Measurements from ENCODE around the gene PECR. TPM values are rescaled to one million over a fixed set of nuclear protein-coding genes. Genes with fewer than 3 reads are reported as not detected.

The PECR gene
- total and polyA plus RNA-seq, 2 of the 13 experiments (the other 11 are each of a cell fraction or from before 2014, with no cell fraction given) = 151 to 153 TPM

- TF ChIP-seq NR0B2 (CRISPR knock-in tag; IDR thresholded peaks at IDR 0.05) (peak; percentile 43; the same call in 1 of the 2 replicates), PPARG (CRISPR knock-in tag; conservative IDR thresholded peaks at IDR 0.05) (0 out of 2 replicates have a peak, but pooled peaks have one; percentile 10), RARG (CRISPR knock-in tag; IDR thresholded peaks at IDR 0.05; ENCODE audit: low read depth) (no peak), IKZF5 (CRISPR knock-in tag; IDR thresholded peaks at IDR 0.05) (0 out of 2 replicates have a peak, but pooled peaks have one; percentile 31), TIGD3 (CRISPR knock-in tag; IDR thresholded peaks at IDR 0.05; ENCODE audit: borderline replicate concordance) (0 out of 2 replicates have a peak, but pooled peaks have one; percentile 31), UBTF (CRISPR knock-in tag; IDR thresholded peaks at IDR 0.05) (0 out of 2 replicates have a peak, but pooled peaks have one; percentile 51), ZNF276 (CRISPR knock-in tag; IDR thresholded peaks at IDR 0.05; ENCODE audit: low read depth) (no peak), ZNF224 (CRISPR knock-in tag; IDR thresholded peaks at IDR 0.05) (0 out of 2 replicates have a peak, but pooled peaks have one; percentile 32), LCORL (IDR thresholded peaks at IDR 0.05) (no peak), LCORL (CRISPR knock-in tag; IDR thresholded peaks at IDR 0.05) (0 out of 2 replicates have a peak, but pooled peaks have one; percentile 53), ZNF512B (CRISPR knock-in tag; IDR thresholded peaks at IDR 0.05; ENCODE audit: borderline replicate concordance) (0 out of 2 replicates have a peak, but pooled peaks have one; percentile 61), SOX5 (CRISPR knock-in tag; IDR thresholded peaks at IDR 0.05; ENCODE audit: borderline replicate concordance) (peak; percentile 27; the same call in 1 of the 2 replicates), ZNF281 (CRISPR knock-in tag; IDR thresholded peaks at IDR 0.05; ENCODE audit: borderline replicate concordance) (peak; percentile 94)
Observed at GRCh38 chr2:216083464-216084281, 2.1 kb upstream of the PECR start (continued).
